C4-2B (cell line): ENCODE data around the gene OR8B8.

Experiments used
- H3K27ac ChIP-seq: fragments of 450-650 bp; 2 replicates; pipeline ENCODE4 v1.5.1; 2017
- ZFX ChIP-seq: fragments of 450-650 bp; IDR thresholded peaks from 2 replicates; pipeline ENCODE4 v1.6.1; 2017
- TF ChIP-seq, protein P1 (sequence below): fragments of 450-650 bp; conservative IDR thresholded peaks from 2 replicates; pipeline ENCODE4 v1.5.1; 2017; ENCODE audit warnings: mild to moderate bottlenecking

The OR8B8 gene

DNA sequence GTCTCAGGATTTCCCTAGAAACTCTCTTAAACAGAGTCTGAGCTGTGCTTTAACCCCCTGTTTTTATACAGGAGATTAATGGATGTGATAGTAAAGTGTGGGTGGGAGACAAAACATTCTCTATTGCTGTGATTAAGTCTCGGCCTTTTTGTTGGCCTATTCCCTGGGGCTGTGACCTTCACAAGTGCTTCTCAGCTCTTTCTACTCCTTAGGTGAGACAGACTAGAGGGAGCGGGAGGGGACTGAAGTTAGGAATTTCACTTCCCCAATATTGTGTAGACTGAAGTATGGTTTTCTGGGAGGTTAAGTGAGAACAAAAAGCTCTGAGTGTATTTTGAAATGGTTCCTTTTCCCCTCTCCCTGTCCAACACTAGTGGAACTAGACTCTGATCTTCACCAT lies 29.8 kb upstream of the OR8B8 start:
- no peak overlapping the region for H3K27ac ChIP-seq
- no peak for TF ChIP-seq ZFX

DNA sequence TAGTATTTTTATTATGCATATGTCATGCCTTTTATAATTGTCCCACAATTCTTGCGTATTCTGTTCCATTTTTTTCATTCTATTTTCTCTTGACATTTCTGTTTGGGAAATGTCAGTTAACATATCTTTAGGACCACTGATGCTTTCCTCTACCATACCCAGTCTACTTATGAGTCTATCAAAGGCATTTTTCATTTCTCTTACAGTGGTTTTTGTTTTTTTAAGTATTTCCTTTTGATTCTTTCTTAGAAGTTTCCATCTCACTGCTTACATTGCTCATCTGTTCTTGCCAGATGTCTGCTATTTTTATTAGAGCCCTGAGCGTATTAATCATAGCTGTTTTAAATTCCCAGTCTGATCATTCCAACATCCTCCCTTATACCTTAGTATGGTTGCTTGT lies 29.3 kb upstream of the OR8B8 start:
- TF ChIP-seq, protein P1, sequence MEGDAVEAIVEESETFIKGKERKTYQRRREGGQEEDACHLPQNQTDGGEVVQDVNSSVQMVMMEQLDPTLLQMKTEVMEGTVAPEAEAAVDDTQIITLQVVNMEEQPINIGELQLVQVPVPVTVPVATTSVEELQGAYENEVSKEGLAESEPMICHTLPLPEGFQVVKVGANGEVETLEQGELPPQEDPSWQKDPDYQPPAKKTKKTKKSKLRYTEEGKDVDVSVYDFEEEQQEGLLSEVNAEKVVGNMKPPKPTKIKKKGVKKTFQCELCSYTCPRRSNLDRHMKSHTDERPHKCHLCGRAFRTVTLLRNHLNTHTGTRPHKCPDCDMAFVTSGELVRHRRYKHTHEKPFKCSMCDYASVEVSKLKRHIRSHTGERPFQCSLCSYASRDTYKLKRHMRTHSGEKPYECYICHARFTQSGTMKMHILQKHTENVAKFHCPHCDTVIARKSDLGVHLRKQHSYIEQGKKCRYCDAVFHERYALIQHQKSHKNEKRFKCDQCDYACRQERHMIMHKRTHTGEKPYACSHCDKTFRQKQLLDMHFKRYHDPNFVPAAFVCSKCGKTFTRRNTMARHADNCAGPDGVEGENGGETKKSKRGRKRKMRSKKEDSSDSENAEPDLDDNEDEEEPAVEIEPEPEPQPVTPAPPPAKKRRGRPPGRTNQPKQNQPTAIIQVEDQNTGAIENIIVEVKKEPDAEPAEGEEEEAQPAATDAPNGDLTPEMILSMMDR, result no peak
- no peak for TF ChIP-seq ZFX
- H3K27ac ChIP-seq, result no peak overlapping the region

- TF ChIP-seq, protein P1, result no peak
These were observed 28.6 kb upstream of the OR8B8 start for GRCh38 chr11:124474079-124474478.

GRCh38 chr11:124473476-124473875 lies 28.0 kb upstream of the OR8B8 start:
- TF ChIP-seq ZFX, result no peak
- TF ChIP-seq, protein P1, result no peak
- H3K27ac ChIP-seq, result no peak overlapping the region

More at GRCh38 chr11:124474079-124474478, 28.6 kb upstream of the OR8B8 start:
- H3K27ac ChIP-seq, result no peak overlapping the region

GRCh38 chr11:124470561-124471227 lies 25.2 kb upstream of the OR8B8 start:
- TF ChIP-seq, protein P1, result no peak
- no peak for TF ChIP-seq ZFX
- H3K27ac ChIP-seq, result no peak overlapping the region

GRCh38 chr11:124467381-124467927 lies 22.0 kb upstream of the OR8B8 start:
- TF ChIP-seq, protein P1, result no peak
- no peak for TF ChIP-seq ZFX
- H3K27ac ChIP-seq, result no peak overlapping the region

GRCh38 chr11:124465368-124465767 lies 19.9 kb upstream of the OR8B8 start:
- TF ChIP-seq, protein P1, result no peak
- TF ChIP-seq ZFX, result no peak

DNA sequence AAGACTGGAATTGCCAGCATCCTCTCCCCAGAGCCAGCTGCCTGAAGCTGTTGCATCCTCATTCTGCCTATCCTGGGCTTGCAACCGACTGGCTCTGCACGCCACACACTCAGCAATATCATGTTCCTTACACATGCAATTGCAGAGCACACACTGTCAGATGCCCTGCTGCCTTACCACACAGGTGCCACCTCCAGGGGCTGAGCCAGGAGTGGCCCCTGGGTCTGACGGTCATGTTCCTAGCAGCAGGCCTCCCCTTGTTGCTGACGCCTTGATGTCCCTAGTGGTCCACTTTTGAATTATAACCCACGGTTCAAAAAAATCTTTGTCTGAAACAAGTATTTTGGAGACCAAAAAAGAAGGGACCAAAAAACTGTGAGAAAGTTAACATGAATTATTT lies 18.5 kb upstream of the OR8B8 start:
- no peak overlapping the region for H3K27ac ChIP-seq
- TF ChIP-seq, protein P1, result no peak
- TF ChIP-seq ZFX, result no peak

More at GRCh38 chr11:124465368-124465767, 19.9 kb upstream of the OR8B8 start:
- H3K27ac ChIP-seq, result no peak overlapping the region
